A549 (cell line): ENCODE results near the gene PRR11. TPM values are rescaled to one million over a fixed set of nuclear protein-coding genes. Genes with fewer than 3 reads are reported as not detected.

Experiments
- ATOH8 ChIP-seq: fragments of 250-450 bp; sonication (Bioruptor Pico); IDR thresholded peaks from 2 replicates; pipeline ENCODE4 v1.5.0; 2020; ENCODE audit warnings: low read depth, mild to moderate bottlenecking, moderate library complexity
- BCL3 ChIP-seq: fragments of >200 bp; sonication (Bioruptor Twin); formaldehyde crosslinking; IDR thresholded peaks from 3 replicates; pipeline ENCODE4 v1.6.1; 2016
- BHLHE40 ChIP-seq: IDR thresholded peaks from 2 replicates; pipeline ENCODE4 v1.6.1; 2012; ENCODE audit warnings: low read depth, low read length, inconsistent platforms
- CBX8 ChIP-seq: fragments of 200-600 bp; sonication (generic); IDR thresholded peaks from 2 replicates; pipeline ENCODE4 v1.6.1; 2016
- CEBPB ChIP-seq, 2 experiments: fragments of >200 bp in 1 of 2; sonication (Bioruptor Twin) in 1 of 2; formaldehyde crosslinking in 1 of 2; IDR thresholded peaks; 2 replicates each; pipeline ENCODE4 v1.6.1; 2012 to 2016
- CHD2 ChIP-seq: fragments of 150-350 bp; IDR thresholded peaks from 2 replicates; pipeline ENCODE4 v1.6.1; 2014; ENCODE audit warnings: low read length; ENCODE audit not compliant: partially characterized antibody
- EP300 ChIP-seq, 2 experiments: fragments of >200 bp; sonication (Bioruptor Twin); formaldehyde crosslinking; IDR thresholded peaks; 2 replicates in 1 of 2; 3 replicates in 1 of 2; pipeline ENCODE4 v1.6.1; 2016 to 2017
- FOSB ChIP-seq: fragments of 250-450 bp; sonication (Bioruptor Pico); IDR thresholded peaks from 2 replicates; pipeline ENCODE4 v1.5.0; 2020; ENCODE audit warnings: mild to moderate bottlenecking, moderate library complexity
- FOSL2 ChIP-seq, 2 experiments: fragments of 450-650 bp in 1 of 2; fragments of >200 bp in 1 of 2; sonication (Bioruptor Twin) in 1 of 2; formaldehyde crosslinking; IDR thresholded peaks; 2 replicates each; pipeline versions ENCODE4 v1.5.0 to v1.6.1; 2016 to 2020; ENCODE audit warnings: mild to moderate bottlenecking in 1 of 2, moderate library complexity in 1 of 2
- FOXS1 ChIP-seq: fragments of 250-450 bp; sonication (Bioruptor Pico); IDR thresholded peaks from 2 replicates; pipeline ENCODE4 v1.5.0; 2020; ENCODE audit warnings: mild to moderate bottlenecking, moderate library complexity
- GATA3 ChIP-seq: IDR thresholded peaks from 2 replicates; pipeline ENCODE4 v1.6.1; 2012; ENCODE audit warnings: borderline replicate concordance
- HES2 ChIP-seq: fragments of >200 bp; sonication (Bioruptor Twin); formaldehyde crosslinking; IDR thresholded peaks from 2 replicates; pipeline ENCODE4 v1.6.1; 2016
- HEYL ChIP-seq: fragments of 250-450 bp; sonication (Bioruptor Pico); IDR thresholded peaks from 2 replicates; pipeline ENCODE4 v1.8.0; 2021; ENCODE audit warnings: mild to moderate bottlenecking, moderate library complexity
- HMGXB4 ChIP-seq: fragments of 250-450 bp; sonication (Bioruptor Pico); IDR thresholded peaks from 2 replicates; pipeline ENCODE4 v1.5.0; 2021; ENCODE audit warnings: mild to moderate bottlenecking, moderate library complexity, borderline replicate concordance
- HOXB13 ChIP-seq: fragments of 250-450 bp; sonication (Bioruptor Pico); IDR thresholded peaks from 2 replicates; pipeline ENCODE4 v1.5.0; 2020; ENCODE audit warnings: low read depth, mild to moderate bottlenecking, moderate library complexity
- HOXB5 ChIP-seq: fragments of 250-450 bp; sonication (Bioruptor Pico); IDR thresholded peaks from 2 replicates; pipeline ENCODE4 v1.5.0; 2020; ENCODE audit warnings: mild to moderate bottlenecking, moderate library complexity
- JUNB ChIP-seq: fragments of >200 bp; sonication (Bioruptor Twin); formaldehyde crosslinking; IDR thresholded peaks from 2 replicates; pipeline ENCODE4 v1.6.1; 2016
- KDM5A ChIP-seq: fragments of 200-600 bp; sonication (generic); IDR thresholded peaks from 2 replicates; pipeline ENCODE4 v1.6.1; 2016; ENCODE audit warnings: antibody characterized with exemption, mild to moderate bottlenecking
- MYC ChIP-seq: IDR thresholded peaks from 2 replicates; pipeline ENCODE4 v1.6.1; 2012; ENCODE audit warnings: mild to moderate bottlenecking, inconsistent platforms, low read length, improper control_type of control experiment, borderline replicate concordance
- NFE2L2 ChIP-seq: fragments of 150-350 bp; conservative IDR thresholded peaks from 2 replicates; pipeline ENCODE4 v1.6.1; 2014; ENCODE audit warnings: low read length
- NPAS2 ChIP-seq: fragments of 250-450 bp; sonication (Bioruptor Pico); IDR thresholded peaks from 2 replicates; pipeline ENCODE4 v1.8.0; 2022; ENCODE audit warnings: mild to moderate bottlenecking, moderate library complexity, borderline replicate concordance
- PHF8 ChIP-seq: fragments of 200-600 bp; sonication (generic); IDR thresholded peaks from 2 replicates; pipeline ENCODE4 v1.6.1; 2016; ENCODE audit warnings: low read depth, mild to moderate bottlenecking, antibody characterized with exemption, moderate library complexity, borderline replicate concordance
- POLR2A ChIP-seq: IDR thresholded peaks from 2 replicates; pipeline ENCODE4 v1.6.1; 2012; ENCODE audit warnings: mild to moderate bottlenecking, low read length
- POLR2AphosphoS2 ChIP-seq: conservative IDR thresholded peaks from 2 replicates; pipeline ENCODE4 v1.6.1; 2012; ENCODE audit warnings: low read length, improper control_type of control experiment, inconsistent platforms
- RAD21 ChIP-seq, 2 experiments: fragments of >200 bp in 1 of 2; sonication (Bioruptor Twin) in 1 of 2; formaldehyde crosslinking in 1 of 2; IDR thresholded peaks in 1 of 2; conservative IDR thresholded peaks in 1 of 2; 2 replicates in 1 of 2; 3 replicates in 1 of 2; pipeline ENCODE4 v1.6.1; 2012 to 2018; ENCODE audit warnings: inconsistent platforms in 1 of 2
- RARB ChIP-seq: fragments of 250-450 bp; sonication (Bioruptor Pico); IDR thresholded peaks from 2 replicates; pipeline ENCODE4 v1.8.0; 2021; ENCODE audit warnings: mild to moderate bottlenecking, moderate library complexity
- RCOR1 ChIP-seq: fragments of 150-350 bp; IDR thresholded peaks from 2 replicates; pipeline ENCODE4 v1.6.1; 2014; ENCODE audit warnings: antibody characterized with exemption, low read length, low read depth
- RFX5 ChIP-seq: fragments of 450-650 bp; IDR thresholded peaks from 2 replicates; pipeline ENCODE4 v1.7.1; 2014; ENCODE audit warnings: antibody characterized with exemption, mild to moderate bottlenecking, moderate library complexity
- RNF2 ChIP-seq: fragments of 200-600 bp; sonication (generic); IDR thresholded peaks from 2 replicates; pipeline ENCODE4 v1.6.1; 2016; ENCODE audit warnings: low read depth, mild to moderate bottlenecking, antibody characterized with exemption, moderate library complexity, borderline replicate concordance
- USF2 ChIP-seq: fragments of 450-650 bp; IDR thresholded peaks from 2 replicates; pipeline ENCODE4 v1.6.1; 2014; ENCODE audit warnings: antibody characterized with exemption
- ZFP36 ChIP-seq: fragments of 450-650 bp; IDR thresholded peaks from 2 replicates; pipeline ENCODE4 v1.6.1; 2014; ENCODE audit warnings: borderline replicate concordance; ENCODE audit not compliant: partially characterized antibody
- polyA plus RNA-seq, 4 experiments: library from polyadenylated mRNA; depleted of rRNA in 3 of 4; stranded (reverse); fragments of >200 nt; fragmentation: RNase III in 1 of 4; extraction: RNeasy Plus Mini Kit Qiagen cat#74134 plus additional on column Dnase treatment in 1 of 4; gene quantifications; 2 replicates in 3 of 4; 3 replicates in 1 of 4; pipeline ENCODE4 v1.2.3, GENCODE V29; 2011 to 2017
- TF ChIP-seq, protein P1 (sequence below): fragments of >200 bp; sonication (Bioruptor Twin); formaldehyde crosslinking; IDR thresholded peaks from 3 replicates; pipeline ENCODE4 v1.5.1; 2016
- TF ChIP-seq, protein P2 (sequence below): IDR thresholded peaks from 2 replicates; pipeline ENCODE4 v1.6.1; 2012; ENCODE audit warnings: low read depth, borderline replicate concordance

PRR11 gene
- polyA plus RNA-seq, 2 of the 4 experiments (the other 2 are of a cell fraction) = 66.4 to 66.9 TPM

GRCh38 chr17:59106463-59107305, 48.9 kb upstream of the PRR11 start, which contains the start of gene TRIM37 (continued):
- TF ChIP-seq BCL3 = peak; percentile 77; the same call in 1 of the 3 replicates
- no peak for TF ChIP-seq HES2
- TF ChIP-seq, protein P1, sequence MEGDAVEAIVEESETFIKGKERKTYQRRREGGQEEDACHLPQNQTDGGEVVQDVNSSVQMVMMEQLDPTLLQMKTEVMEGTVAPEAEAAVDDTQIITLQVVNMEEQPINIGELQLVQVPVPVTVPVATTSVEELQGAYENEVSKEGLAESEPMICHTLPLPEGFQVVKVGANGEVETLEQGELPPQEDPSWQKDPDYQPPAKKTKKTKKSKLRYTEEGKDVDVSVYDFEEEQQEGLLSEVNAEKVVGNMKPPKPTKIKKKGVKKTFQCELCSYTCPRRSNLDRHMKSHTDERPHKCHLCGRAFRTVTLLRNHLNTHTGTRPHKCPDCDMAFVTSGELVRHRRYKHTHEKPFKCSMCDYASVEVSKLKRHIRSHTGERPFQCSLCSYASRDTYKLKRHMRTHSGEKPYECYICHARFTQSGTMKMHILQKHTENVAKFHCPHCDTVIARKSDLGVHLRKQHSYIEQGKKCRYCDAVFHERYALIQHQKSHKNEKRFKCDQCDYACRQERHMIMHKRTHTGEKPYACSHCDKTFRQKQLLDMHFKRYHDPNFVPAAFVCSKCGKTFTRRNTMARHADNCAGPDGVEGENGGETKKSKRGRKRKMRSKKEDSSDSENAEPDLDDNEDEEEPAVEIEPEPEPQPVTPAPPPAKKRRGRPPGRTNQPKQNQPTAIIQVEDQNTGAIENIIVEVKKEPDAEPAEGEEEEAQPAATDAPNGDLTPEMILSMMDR = no peak
- no peak for TF ChIP-seq RARB
- TF ChIP-seq POLR2AphosphoS2 = 0 out of 2 replicates have a peak, but pooled peaks have one; percentile 65
- TF ChIP-seq NFE2L2 = no peak
- TF ChIP-seq CEBPB (IDR thresholded peaks at IDR 0.05) = no peak
- no peak for TF ChIP-seq FOSL2 (IDR thresholded peaks at IDR 0.05)
- no peak; the same call in 1 of the 2 replicates for TF ChIP-seq FOSL2 (CRISPR knock-in tag; IDR thresholded peaks at IDR 0.05)
- TF ChIP-seq, protein P2, sequence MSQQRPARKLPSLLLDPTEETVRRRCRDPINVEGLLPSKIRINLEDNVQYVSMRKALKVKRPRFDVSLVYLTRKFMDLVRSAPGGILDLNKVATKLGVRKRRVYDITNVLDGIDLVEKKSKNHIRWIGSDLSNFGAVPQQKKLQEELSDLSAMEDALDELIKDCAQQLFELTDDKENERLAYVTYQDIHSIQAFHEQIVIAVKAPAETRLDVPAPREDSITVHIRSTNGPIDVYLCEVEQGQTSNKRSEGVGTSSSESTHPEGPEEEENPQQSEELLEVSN = peak; percentile 83; the same call in 1 of the 2 replicates
- TF ChIP-seq CHD2 = peak; percentile 91
- TF ChIP-seq BHLHE40 = no peak
- peak; percentile 91 for TF ChIP-seq ATOH8
- peak; percentile 97 for TF ChIP-seq USF2
- 0 out of 2 replicates have a peak, but pooled peaks have one; percentile 40 for TF ChIP-seq RFX5
- no peak for TF ChIP-seq JUNB
- TF ChIP-seq HOXB5 (CRISPR knock-in tag) = peak; percentile 84; the same call in 1 of the 2 replicates
- TF ChIP-seq HOXB13 (CRISPR knock-in tag) = 0 out of 2 replicates have a peak, but pooled peaks have one; percentile 71
- peak; percentile 85 for TF ChIP-seq FOSB (CRISPR knock-in tag)
- TF ChIP-seq HEYL (CRISPR knock-in tag) = no peak
- no peak for TF ChIP-seq KDM5A
- TF ChIP-seq PHF8 = peak; percentile 92
- peak; percentile 57; the same call in 1 of the 2 replicates for TF ChIP-seq RNF2
- TF ChIP-seq ZFP36 = no peak
- TF ChIP-seq CBX8 = no peak
- TF ChIP-seq EP300 (IDR thresholded peaks at IDR 0.05) = no peak
- TF ChIP-seq RCOR1 = no peak
- TF ChIP-seq POLR2A = peak; percentile 68
- no peak; the same call in 1 of the 2 replicates for TF ChIP-seq HMGXB4 (CRISPR knock-in tag)
- TF ChIP-seq FOXS1 = 0 out of 2 replicates have a peak, but pooled peaks have one; percentile 48
- no peak for TF ChIP-seq NPAS2 (CRISPR knock-in tag)
- TF ChIP-seq GATA3 = peak; percentile 59
- peak in 1 of 2 experiments; percentile 6; a peak in 1 of 5 replicates for TF ChIP-seq RAD21 (conservative IDR thresholded peaks at IDR 0.05 in 1 of 2, IDR thresholded peaks at IDR 0.05 in 1 of 2)
- peak; percentile 83; the same call in 1 of the 2 replicates for TF ChIP-seq MYC
